Activated naive CD4-positive, alpha-beta T cell treated with anti-CD3 and anti-CD28 coated beads for 36 hours (primary cell): ENCODE results near the gene FRMD5. TPM values are rescaled to one million over a fixed set of nuclear protein-coding genes. Genes with fewer than 3 reads are reported as not detected.
"Not testable (repeated sequence)": the region's sequence is repeated elsewhere in the genome, so short reads cannot be mapped to it uniquely, and the experiment has no call there.

Source experiments
- CTCF ChIA-PET: fragments of 350-600 bp; sonication (Branson Sonifier 250); formaldehyde crosslinking; loops from one replicate; lab custom pipeline; 2021; ENCODE audit warnings: antibody characterized with exemption; lab: Charles Lee
- DNase-seq: peaks from one replicate; pipeline ENCODE4 v3.0.0-alpha.2; 2020
- H3K27ac Mint-ChIP-seq: one replicate; pipeline ENCODE4 v1.8.0; 2021; ENCODE audit warnings: mild to moderate bottlenecking, mixed read lengths
- H3K27me3 Mint-ChIP-seq: one replicate; pipeline ENCODE4 v1.8.0; 2021; ENCODE audit warnings: low read depth, mixed read lengths
- H3K36me3 Mint-ChIP-seq: one replicate; pipeline ENCODE4 v1.8.0; 2021; ENCODE audit warnings: low read depth, mixed read lengths
- H3K4me1 Mint-ChIP-seq: one replicate; pipeline ENCODE4 v1.8.0; 2021; ENCODE audit warnings: low read depth, mixed read lengths
- H3K4me3 Mint-ChIP-seq: one replicate; pipeline ENCODE4 v1.8.0; 2021; ENCODE audit warnings: mild to moderate bottlenecking, moderate library complexity, mixed read lengths
- H3K9me3 Mint-ChIP-seq: one replicate; pipeline ENCODE4 v1.8.0; 2021; ENCODE audit warnings: mixed read lengths
- intact Hi-C: fragments of 100-400 bp; cut with micrococcal nuclease; formaldehyde crosslinking; loops from one replicate; pipeline ENCODE4 v1.15.1; 2023
- total RNA-seq, 2 experiments: library from RNA; stranded (reverse); gene quantifications; one replicate each; pipeline ENCODE4 v1.2.3, GENCODE V29; 2021

The FRMD5 gene
- total RNA-seq, 2 experiments from 2014 or later, result 0.37 to 0.50 TPM

DNA sequence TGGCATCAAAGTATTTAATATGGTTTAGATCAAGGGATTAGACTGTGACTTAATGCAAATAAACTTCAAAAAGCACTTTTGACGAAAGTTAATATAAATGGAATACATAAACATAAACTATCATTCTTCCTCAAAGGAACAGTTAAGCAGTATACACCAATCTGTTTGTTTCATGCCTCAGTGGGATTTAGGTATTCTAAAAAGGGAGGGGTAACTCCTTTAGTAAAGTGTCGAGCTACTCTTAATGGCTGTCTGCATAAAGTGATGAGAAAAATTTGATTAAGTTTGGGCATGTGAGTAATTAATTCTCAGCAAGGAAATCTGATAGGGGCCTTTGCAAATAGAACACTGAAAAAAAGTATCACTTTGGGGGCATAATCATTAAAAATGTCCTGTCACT, 176.9 kb downstream of the FRMD5 start:
- H3K36me3 Mint-ChIP-seq, result no peaks in the 10 kb centered on the region
- H3K9me3 Mint-ChIP-seq, result no peaks in the 10 kb centered on the region
- no peak overlapping the region for H3K27ac Mint-ChIP-seq
- CTCF ChIA-PET, result interaction anchor here (0.6 kb wide), 1 partner anchor 26 kb away, joined by 3 read pairs; no protein-coding TSS in a partner anchor
- intact Hi-C loops, result loop anchor here (5.0 kb wide), 1 partner anchor 34 kb away; no protein-coding TSS in a partner anchor
- no peak for DNase-seq
- H3K4me3 Mint-ChIP-seq, result no peak overlapping the region
- peaks cover 5% of the 10 kb centered on the region for H3K27me3 Mint-ChIP-seq
- H3K4me1 Mint-ChIP-seq, result no peaks in the 10 kb centered on the region

DNA sequence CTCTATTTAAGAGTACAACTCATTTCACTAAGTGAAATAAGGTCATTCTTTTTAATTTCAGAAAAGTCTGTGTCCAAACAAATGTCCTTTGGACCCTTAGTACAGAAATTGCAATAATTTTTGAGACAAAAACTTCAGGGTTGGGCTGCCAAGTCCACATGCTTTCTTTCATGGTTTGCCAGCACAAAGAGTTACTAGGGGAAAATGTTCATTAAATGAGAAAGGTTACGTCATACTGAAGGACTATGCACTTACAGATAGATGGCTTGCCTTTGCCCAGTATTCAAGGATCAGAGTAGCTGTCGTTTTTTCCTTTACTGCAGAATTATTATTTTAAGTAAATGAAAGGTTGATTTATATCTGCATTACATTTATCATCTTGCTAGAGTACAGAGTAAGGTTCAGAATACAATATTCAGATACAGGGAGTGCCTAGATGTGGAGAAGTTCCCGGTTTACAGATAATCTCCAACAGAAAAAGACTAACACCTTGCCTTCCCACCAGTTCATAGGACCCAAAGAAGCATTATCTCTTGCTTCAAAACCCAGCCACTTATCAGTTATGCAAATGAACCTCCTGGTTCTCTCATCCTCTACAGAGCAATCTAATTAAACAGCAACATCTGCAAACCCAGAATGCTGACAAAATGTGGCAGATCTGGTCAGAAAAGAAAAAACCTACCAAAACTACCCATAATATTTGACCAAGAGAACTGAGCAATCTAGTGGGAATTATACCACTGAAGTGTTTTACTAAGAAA, 179.3 kb downstream of the FRMD5 start:
- H3K4me3 Mint-ChIP-seq, result no peak overlapping the region
- H3K9me3 Mint-ChIP-seq, result no peaks in the 10 kb centered on the region
- no peak for DNase-seq
- H3K27me3 Mint-ChIP-seq, result peaks cover 12% of the 10 kb centered on the region
- H3K36me3 Mint-ChIP-seq, result no peaks in the 10 kb centered on the region
- CTCF ChIA-PET, result interaction anchor here (1.0 kb wide), 1 partner anchor 9 kb away, joined by 3 read pairs; no protein-coding TSS in a partner anchor
- H3K27ac Mint-ChIP-seq, result no peak overlapping the region
- intact Hi-C loops, result loop anchor here (5.0 kb wide), 1 partner anchor 37 kb away; no protein-coding TSS in a partner anchor
- H3K4me1 Mint-ChIP-seq, result no peaks in the 10 kb centered on the region

GRCh38 chr15:44011238-44011854, 183.7 kb downstream of the FRMD5 start:
- intact Hi-C loops, result no loop called here

GRCh38 chr15:44010089-44010488, 185.0 kb downstream of the FRMD5 start:
- intact Hi-C loops, result no loop called here

More at GRCh38 chr15:44011238-44011854, 183.7 kb downstream of the FRMD5 start:
- Mint-ChIP-seq H3K36me3 (no peaks in the 10 kb centered on the region), H3K27me3 (peaks cover 18% of the 10 kb centered on the region), H3K27ac (no peak overlapping the region), H3K9me3 (no peaks in the 10 kb centered on the region), H3K4me1 (no peaks in the 10 kb centered on the region), H3K4me3 (no peak overlapping the region)
- DNase-seq, result no peak
- CTCF ChIA-PET, result no interaction called here

DNA sequence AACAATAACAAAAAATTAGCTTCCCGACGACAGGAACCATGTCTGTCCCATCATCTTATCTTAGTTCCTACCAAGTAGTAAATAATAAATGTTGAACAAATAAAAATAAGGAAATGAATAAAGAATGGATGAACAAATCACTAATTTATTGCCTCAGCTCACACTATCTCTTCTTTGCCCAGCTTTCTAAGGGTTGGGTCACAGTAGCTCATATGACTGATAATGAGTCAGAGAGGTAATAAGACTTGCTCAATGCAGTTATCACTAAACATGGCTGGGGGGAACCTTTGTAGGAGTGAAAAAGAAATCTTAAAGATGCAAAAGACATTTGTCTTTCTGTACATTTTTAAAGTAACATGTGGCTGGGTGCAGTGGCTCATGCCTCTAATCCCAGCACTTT, 186.0 kb downstream of the FRMD5 start:
- CTCF ChIA-PET, result no interaction called here
- DNase-seq, result no peak
- Mint-ChIP-seq H3K4me3 (no peak overlapping the region), H3K27me3 (peaks cover 17% of the 10 kb centered on the region), H3K4me1 (no peaks in the 10 kb centered on the region), H3K9me3 (no peaks in the 10 kb centered on the region), H3K36me3 (no peaks in the 10 kb centered on the region), H3K27ac (no peak overlapping the region)
- intact Hi-C loops, result no loop called here

More at GRCh38 chr15:44010089-44010488, 185.0 kb downstream of the FRMD5 start:
- Mint-ChIP-seq H3K4me3 (no peak overlapping the region), H3K27me3 (peaks cover 18% of the 10 kb centered on the region), H3K27ac (no peak overlapping the region), H3K9me3 (no peaks in the 10 kb centered on the region), H3K4me1 (no peaks in the 10 kb centered on the region), H3K36me3 (no peaks in the 10 kb centered on the region)
- CTCF ChIA-PET, result interaction anchor here (0.6 to 1.2 kb wide), 2 partner anchors 23 to 61 kb away, joined by 3 to 4 read pairs; no protein-coding TSS in a partner anchor
- DNase-seq, result no peak

GRCh38 chr15:44000248-44000647, 194.8 kb downstream of the FRMD5 start:
- DNase-seq, H3K9me3 Mint-ChIP-seq, H3K4me3 Mint-ChIP-seq, H3K27me3 Mint-ChIP-seq, H3K4me1 Mint-ChIP-seq, H3K27ac Mint-ChIP-seq, intact Hi-C loops, H3K36me3 Mint-ChIP-seq: not testable (repeated sequence)
- CTCF ChIA-PET, result interaction anchor here (0.6 kb wide), 1 partner anchor 17 kb away, joined by 3 read pairs; no protein-coding TSS in a partner anchor

DNA sequence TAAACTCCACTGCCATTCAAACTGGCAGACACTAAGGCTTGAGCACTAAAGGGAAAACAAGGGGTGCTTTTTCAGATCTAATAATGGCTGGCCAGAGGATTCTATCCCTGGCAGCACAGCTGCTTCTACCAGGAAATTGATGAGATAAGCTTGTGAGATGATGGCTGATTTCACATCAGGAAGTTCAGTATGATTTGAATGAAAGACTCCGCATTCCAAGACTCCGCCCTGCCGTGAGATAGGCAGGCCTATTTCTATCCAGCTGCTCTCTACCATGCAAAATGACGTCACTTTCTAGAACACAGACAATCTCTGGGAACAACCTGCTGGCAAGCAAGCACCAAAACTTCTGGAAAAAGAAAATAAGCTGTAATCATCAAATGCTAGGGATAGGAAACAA, 196.5 kb downstream of the FRMD5 start:
- intact Hi-C loops, result no loop called here
- DNase-seq, result no peak
- no peaks in the 10 kb centered on the region for H3K9me3 Mint-ChIP-seq
- CTCF ChIA-PET, result interaction anchor here (0.8 kb wide), 1 partner anchor 198 kb away, joined by 3 read pairs; the partner anchor contains the start of gene HYPK
- H3K4me1 Mint-ChIP-seq, result no peaks in the 10 kb centered on the region
- no peak overlapping the region for H3K27ac Mint-ChIP-seq
- no peak overlapping the region for H3K4me3 Mint-ChIP-seq
- peaks cover 1% of the 10 kb centered on the region for H3K27me3 Mint-ChIP-seq
- H3K36me3 Mint-ChIP-seq, result no peaks in the 10 kb centered on the region

DNA sequence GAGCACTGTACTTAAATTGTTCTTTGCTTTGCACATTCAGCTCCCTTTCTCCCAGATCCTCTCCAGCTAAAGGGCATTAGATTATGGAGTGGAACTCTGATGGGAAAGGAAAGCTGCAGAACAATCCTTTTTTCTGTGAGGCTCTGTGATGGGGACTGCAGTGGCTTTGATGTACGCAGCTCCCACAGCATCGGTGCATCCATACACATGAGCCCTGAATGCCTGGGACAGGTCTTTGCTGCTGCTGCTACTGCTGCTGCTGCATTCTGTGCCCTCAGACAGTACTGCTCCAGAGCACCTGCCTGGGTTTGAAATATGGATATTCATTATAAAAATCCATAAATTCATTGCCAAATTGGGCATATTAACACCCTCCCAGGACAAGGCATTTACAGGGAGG, 203.9 kb downstream of the FRMD5 start:
- CTCF ChIA-PET, result interaction anchor here (1.0 kb wide), 1 partner anchor 85 kb away, joined by 4 read pairs; no protein-coding TSS in a partner anchor
- Mint-ChIP-seq H3K4me3 (no peak overlapping the region), H3K36me3 (no peaks in the 10 kb centered on the region), H3K27me3 (no peaks in the 10 kb centered on the region), H3K9me3 (no peaks in the 10 kb centered on the region), H3K27ac (no peak overlapping the region), H3K4me1 (no peaks in the 10 kb centered on the region)
- DNase-seq, result no peak
- intact Hi-C loops, result no loop called here

- no peaks in the 10 kb centered on the region for H3K4me1 Mint-ChIP-seq
- intact Hi-C loops, result no loop called here
- H3K36me3 Mint-ChIP-seq, result no peaks in the 10 kb centered on the region
- no peaks in the 10 kb centered on the region for H3K27me3 Mint-ChIP-seq
- CTCF ChIA-PET, result no interaction called here
- no peak overlapping the region for H3K4me3 Mint-ChIP-seq
- no peak overlapping the region for H3K27ac Mint-ChIP-seq
- DNase-seq, result no peak
- H3K9me3 Mint-ChIP-seq, result no peaks in the 10 kb centered on the region
These were observed 205.1 kb downstream of the FRMD5 start for GRCh38 chr15:43989938-43990337.

DNA sequence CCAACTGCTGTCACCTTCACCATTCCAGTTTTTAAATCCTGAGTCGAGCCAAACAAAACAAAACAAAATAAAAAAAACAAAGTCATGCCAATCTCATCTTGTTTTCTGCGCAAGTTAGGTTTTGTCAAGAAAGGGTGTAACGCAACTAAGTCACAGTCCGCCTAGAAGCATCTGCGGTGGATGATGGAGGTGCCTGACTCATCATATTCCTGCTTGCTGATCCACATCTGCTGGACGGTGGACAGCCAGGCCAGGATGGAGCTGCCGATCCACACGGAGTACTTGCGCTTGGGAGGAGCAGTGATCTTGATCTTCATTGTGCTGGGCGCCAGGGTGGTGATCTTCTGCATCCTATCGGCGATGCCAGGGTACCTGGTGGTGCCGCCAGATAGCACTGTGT, 206.2 kb downstream of the FRMD5 start:
- H3K36me3 Mint-ChIP-seq, result no peaks in the 10 kb centered on the region
- H3K4me3 Mint-ChIP-seq, result no peak overlapping the region
- no peak overlapping the region for H3K27ac Mint-ChIP-seq
- peaks cover under 1% of the 10 kb centered on the region for H3K27me3 Mint-ChIP-seq
- H3K4me1 Mint-ChIP-seq, result no peaks in the 10 kb centered on the region
- H3K9me3 Mint-ChIP-seq, result no peaks in the 10 kb centered on the region
- CTCF ChIA-PET, result no interaction called here
- DNase-seq, result no peak
- intact Hi-C loops, result no loop called here

DNA sequence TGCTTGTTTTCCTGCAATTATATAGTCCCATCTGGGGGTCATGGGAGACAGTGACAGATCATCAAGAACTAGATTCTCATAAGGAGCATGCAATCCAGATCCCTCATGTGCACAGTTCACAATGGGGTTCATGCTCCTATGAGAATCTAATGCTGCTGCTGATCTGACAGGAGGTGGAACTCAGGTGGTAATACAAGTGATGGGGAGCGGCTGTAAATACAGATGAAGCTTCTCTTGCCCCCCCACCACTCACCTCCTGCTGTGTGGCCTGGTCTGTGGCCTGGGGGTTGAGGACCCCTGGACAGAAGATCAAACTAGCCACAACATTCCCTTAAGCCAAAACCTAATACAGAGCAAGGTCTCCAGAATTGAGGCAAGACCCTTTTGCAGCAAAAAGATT, 207.1 kb downstream of the FRMD5 start:
- Mint-ChIP-seq H3K9me3 (no peaks in the 10 kb centered on the region), H3K4me1 (no peaks in the 10 kb centered on the region), H3K27me3 (peaks cover 5% of the 10 kb centered on the region), H3K36me3 (no peaks in the 10 kb centered on the region), H3K4me3 (no peak overlapping the region), H3K27ac (no peak overlapping the region)
- intact Hi-C loops, result no loop called here
- no peak for DNase-seq
- CTCF ChIA-PET, result no interaction called here

- intact Hi-C loops, result no loop called here
- no peak overlapping the region for H3K4me3 Mint-ChIP-seq
- H3K27ac Mint-ChIP-seq, result no peak overlapping the region
- H3K36me3 Mint-ChIP-seq, result no peaks in the 10 kb centered on the region
- no peaks in the 10 kb centered on the region for H3K9me3 Mint-ChIP-seq
- peaks cover 11% of the 10 kb centered on the region for H3K27me3 Mint-ChIP-seq
- CTCF ChIA-PET, result no interaction called here
- DNase-seq, result no peak
- H3K4me1 Mint-ChIP-seq, result no peaks in the 10 kb centered on the region
These were observed 208.9 kb downstream of the FRMD5 start for GRCh38 chr15:43985976-43986680.
